Measurements from ENCODE around the gene DDX49.
A peak's percentile ranks its signal among the peaks of the same experiment; 100 is the strongest.
"Not testable (repeated sequence)": the region's sequence is repeated elsewhere in the genome, so short reads cannot be mapped to it uniquely, and the experiment has no call there.

The DDX49 gene

GRCh38 chr19:18895824-18896341 is 23.6 kb upstream of the DDX49 start, which contains the start of gene CERS1:
TSS of gene CERS1 (minus strand) at chr19:18896158. CDS start at chr19:18896072, 86 bp downstream.
- peak; percentile 21 to 47 (median 23) for DNase-seq

GRCh38 chr19:18896421-18896841 is 23.1 kb upstream of the DDX49 start:
- DNase-seq: peak in 2 of 3 donors; percentile 12 to 34

GRCh38 chr19:18897094-18898029 is 22.2 kb upstream of the DDX49 start:
- no peak for DNase-seq

- DNase-seq: peak in 1 of 3 donors; percentile 10
Observed at GRCh38 chr19:18898081-18898606, 21.4 kb upstream of the DDX49 start.

GRCh38 chr19:18898607-18899408 is 20.7 kb upstream of the DDX49 start:
- no peak for DNase-seq

GRCh38 chr19:18899624-18900560 is 19.6 kb upstream of the DDX49 start:
- DNase-seq: no peak

GRCh38 chr19:18900700-18901481 is 18.6 kb upstream of the DDX49 start:
- no peak for DNase-seq

- DNase-seq: no peak
Observed at GRCh38 chr19:18901491-18901890, 18.0 kb upstream of the DDX49 start.

GRCh38 chr19:18902519-18902918 is 17.0 kb upstream of the DDX49 start:
- DNase-seq: not testable (repeated sequence)

- DNase-seq: no peak
Observed at GRCh38 chr19:18903156-18904037, 16.1 kb upstream of the DDX49 start.

- no peak for DNase-seq
Observed at GRCh38 chr19:18904334-18905057, 15.0 kb upstream of the DDX49 start.

- no peak for DNase-seq
Observed at GRCh38 chr19:18905058-18905456, 14.5 kb upstream of the DDX49 start.

- DNase-seq: no peak
Observed at GRCh38 chr19:18905513-18906236, 13.8 kb upstream of the DDX49 start.

GRCh38 chr19:18906605-18907519 is 12.7 kb upstream of the DDX49 start:
- no peak for DNase-seq

GRCh38 chr19:18908917-18909619 is 10.4 kb upstream of the DDX49 start:
- no peak for DNase-seq

GRCh38 chr19:18910010-18910409 is 9.5 kb upstream of the DDX49 start:
- no peak for DNase-seq

Measured in suppressor macrophage treated with lipopolysaccharide for 1 hour (primary cell).